Body of pancreas (tissue), 4 donors: ENCODE data around the gene ZDHHC12. TPM values are rescaled to one million over a fixed set of nuclear protein-coding genes. Genes with fewer than 3 reads are reported as not detected.

Experiments
- ATAC-seq: fragments of 150-250 bp; one replicate; pipeline ENCODE4 v1.9.1; 2016
- DNase-seq, 4 donors: peaks; one replicate each; pipeline ENCODE4 v3.0.0-alpha.2; 2019
- H3K27ac ChIP-seq, 4 donors: fragments of 200-600 bp; sonication (generic); 1 replicate in 3 of 4; 2 replicates in 1 of 4; pipeline versions ENCODE4 v1.5.1 to v1.6.1; 2016 to 2019; ENCODE audit warnings: mild to moderate bottlenecking in 1 of 4, mixed read lengths in 1 of 4, moderate library complexity in 1 of 4
- H3K27me3 ChIP-seq, 2 donors: fragments of 200-600 bp; sonication (generic); one replicate each; pipeline ENCODE4 v1.6.0; 2016; ENCODE audit warnings: mild to moderate bottlenecking in 1 of 2
- H3K36me3 ChIP-seq, 2 donors: fragments of 200-600 bp; sonication (generic); replicated peaks in 1 of 2; 2 replicates each; pipeline ENCODE4 v1.5.1; 2016; ENCODE audit warnings: low read depth in 2 of 2; ENCODE audit not compliant: insufficient read depth in 1 of 2
- H3K4me1 ChIP-seq: fragments of 200-600 bp; sonication (generic); one replicate; pipeline ENCODE4 v1.6.0; 2016
- H3K4me3 ChIP-seq, 2 donors: fragments of 200-600 bp; sonication (generic); 1 replicate in 1 of 2; 2 replicates in 1 of 2; pipeline ENCODE4 v1.5.1; 2016 to 2019
- H3K9me3 ChIP-seq, 3 donors: fragments of 200-600 bp; sonication (generic); 1 replicate in 2 of 3; 2 replicates in 1 of 3; pipeline ENCODE4 v1.5.1; 2016
- CTCF ChIP-seq, 7 experiments: fragments of 450-650 bp in 4 of 7; fragments of 200-600 bp in 3 of 7; sonication (generic) in 3 of 7; IDR thresholded peaks; one replicate each; pipeline ENCODE4 v1.5.1; 2016 to 2019; ENCODE audit warnings: antibody characterized with exemption in 7 of 7
- POLR2A ChIP-seq, 3 donors: fragments of 450-650 bp; IDR thresholded peaks; one replicate each; pipeline ENCODE4 v1.6.1; 2016; ENCODE audit warnings: antibody characterized with exemption in 3 of 3, mild to moderate bottlenecking in 2 of 3
- WGBS, 2 donors: methylation state at CpG; one replicate each; pipeline ENCODE4 v1.1.5; 2017; 5-methylcytosine and 5-hydroxymethylcytosine counted together
- intact Hi-C: fragments of 100-400 bp; cut with DNase I; formaldehyde crosslinking; loops from one replicate; pipeline ENCODE4 v1.15.1; 2023
- total RNA-seq, 2 donors: library from RNA; depleted of rRNA; stranded (reverse); fragments of >200 nt; gene quantifications; one replicate each; pipeline ENCODE4 v1.1.0, GENCODE V29; 2016

ZDHHC12 gene
- total RNA-seq, 2 donors from 2014 or later = 21.1 to 64.9 TPM

GRCh38 chr9:128713941-128714573 lies 9.9 kb downstream of the ZDHHC12 start:
- TF ChIP-seq POLR2A (IDR thresholded peaks at IDR 0.05) (no peak), CTCF (IDR thresholded peaks at IDR 0.05) (no peak)
- H3K4me3 ChIP-seq = no peak overlapping the region
- H3K27me3 ChIP-seq = no peaks in the 10 kb centered on the region
- H3K27ac ChIP-seq = no peak overlapping the region
- no peaks in the 10 kb centered on the region for H3K36me3 ChIP-seq
- no peak for ATAC-seq
- WGBS, 2 donors = 91 to 94% methylated on average over 10 to 19 of the region's 19 CpGs
- no peaks in the 10 kb centered on the region for H3K9me3 ChIP-seq
- no peaks in the 10 kb centered on the region for H3K4me1 ChIP-seq
- intact Hi-C loops = no loop called here
- DNase-seq = peak in 1 of 4 donors; percentile 8

- no peaks in the 10 kb centered on the region for H3K36me3 ChIP-seq
- 90 to 94% methylated on average over 5 to 13 of the region's 13 CpGs for WGBS, 2 donors
- no peak overlapping the region for H3K4me3 ChIP-seq
- intact Hi-C loops = no loop called here
- no peaks in the 10 kb centered on the region for H3K4me1 ChIP-seq
- no peak for ATAC-seq
- TF ChIP-seq POLR2A (IDR thresholded peaks at IDR 0.05) = no peak
- TF ChIP-seq CTCF (IDR thresholded peaks at IDR 0.05) = no peak
- no peaks in the 10 kb centered on the region for H3K27me3 ChIP-seq
- peak in 1 of 4 donors; percentile 8 for DNase-seq
- H3K27ac ChIP-seq = no peak overlapping the region
- H3K9me3 ChIP-seq = no peaks in the 10 kb centered on the region
Observed at GRCh38 chr9:128713411-128713780, 10.5 kb downstream of the ZDHHC12 start.

GRCh38 chr9:128712451-128713410 lies 11.2 kb downstream of the ZDHHC12 start:
- Histone ChIP-seq H3K27ac (no peak overlapping the region), H3K4me1 (no peaks in the 10 kb centered on the region), H3K36me3 (no peaks in the 10 kb centered on the region), H3K9me3 (no peaks in the 10 kb centered on the region), H3K27me3 (no peaks in the 10 kb centered on the region), H3K4me3 (no peak overlapping the region)
- 91 to 98% methylated on average over 13 to 24 of the region's 26 CpGs for WGBS, 2 donors
- intact Hi-C loops = no loop called here
- peak in 1 of 4 donors; percentile 10 for DNase-seq
- TF ChIP-seq CTCF (IDR thresholded peaks at IDR 0.05) (no peak), POLR2A (IDR thresholded peaks at IDR 0.05) (no peak)
- ATAC-seq = peak; percentile 39

- Histone ChIP-seq H3K36me3 (no peaks in the 10 kb centered on the region), H3K4me3 (no peak overlapping the region), H3K9me3 (no peaks in the 10 kb centered on the region), H3K4me1 (peaks cover 11% of the 10 kb centered on the region), H3K27ac (no peak overlapping the region), H3K27me3 (no peaks in the 10 kb centered on the region)
- intact Hi-C loops = no loop called here
- 93 to 94% methylated on average over 7 to 8 of the region's 8 CpGs for WGBS, 2 donors
- DNase-seq = peak in 1 of 4 donors; percentile 2
- ATAC-seq = no peak
- no peak for TF ChIP-seq POLR2A (IDR thresholded peaks at IDR 0.05)
- TF ChIP-seq CTCF (IDR thresholded peaks at IDR 0.05) = no peak
Observed at GRCh38 chr9:128707446-128707845, 16.5 kb downstream of the ZDHHC12 start.
